ENCODE results near the gene CIITA.

DNA sequence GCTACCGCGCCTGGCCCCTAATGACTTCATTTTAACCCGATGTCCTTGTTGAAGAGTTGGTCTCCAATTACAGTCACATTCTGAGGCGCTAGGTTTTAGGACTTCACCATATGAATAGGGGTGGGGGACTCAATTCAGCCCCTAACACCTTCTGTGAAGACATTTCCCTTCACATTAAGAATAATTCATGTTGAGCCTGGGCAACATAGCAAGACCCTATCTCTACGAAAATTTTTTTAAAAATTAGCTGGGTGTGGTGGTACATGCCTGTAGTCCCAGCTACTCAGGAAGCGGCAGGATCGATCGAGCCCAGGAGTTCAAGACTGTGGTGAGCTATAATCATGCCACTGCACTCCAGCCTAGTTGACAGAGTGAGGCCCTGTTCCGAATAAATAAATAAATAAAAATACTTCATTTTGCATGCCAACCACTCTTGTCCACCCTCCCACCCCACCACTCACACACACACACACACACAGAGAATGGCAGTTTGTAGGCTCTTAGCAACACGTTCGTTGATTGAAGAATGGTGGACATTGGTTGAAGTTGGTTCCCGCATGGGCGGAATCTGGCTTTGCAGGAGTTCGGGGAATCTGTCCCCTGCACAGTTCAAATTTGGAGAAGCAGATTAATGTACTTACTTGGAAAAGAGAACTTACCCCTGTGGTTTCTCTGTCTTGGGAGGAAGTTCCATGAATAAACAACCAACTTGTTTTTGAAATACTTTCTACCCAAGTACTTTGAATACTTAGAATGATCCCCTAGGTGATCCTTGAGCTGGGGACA is 30.6 kb upstream of the CIITA start:
- TF ChIP-seq, protein P1, sequence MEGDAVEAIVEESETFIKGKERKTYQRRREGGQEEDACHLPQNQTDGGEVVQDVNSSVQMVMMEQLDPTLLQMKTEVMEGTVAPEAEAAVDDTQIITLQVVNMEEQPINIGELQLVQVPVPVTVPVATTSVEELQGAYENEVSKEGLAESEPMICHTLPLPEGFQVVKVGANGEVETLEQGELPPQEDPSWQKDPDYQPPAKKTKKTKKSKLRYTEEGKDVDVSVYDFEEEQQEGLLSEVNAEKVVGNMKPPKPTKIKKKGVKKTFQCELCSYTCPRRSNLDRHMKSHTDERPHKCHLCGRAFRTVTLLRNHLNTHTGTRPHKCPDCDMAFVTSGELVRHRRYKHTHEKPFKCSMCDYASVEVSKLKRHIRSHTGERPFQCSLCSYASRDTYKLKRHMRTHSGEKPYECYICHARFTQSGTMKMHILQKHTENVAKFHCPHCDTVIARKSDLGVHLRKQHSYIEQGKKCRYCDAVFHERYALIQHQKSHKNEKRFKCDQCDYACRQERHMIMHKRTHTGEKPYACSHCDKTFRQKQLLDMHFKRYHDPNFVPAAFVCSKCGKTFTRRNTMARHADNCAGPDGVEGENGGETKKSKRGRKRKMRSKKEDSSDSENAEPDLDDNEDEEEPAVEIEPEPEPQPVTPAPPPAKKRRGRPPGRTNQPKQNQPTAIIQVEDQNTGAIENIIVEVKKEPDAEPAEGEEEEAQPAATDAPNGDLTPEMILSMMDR (IDR thresholded peaks at IDR 0.05), result no peak
- TF ChIP-seq ZNF138 (CRISPR knock-in tag; conservative IDR thresholded peaks at IDR 0.05), result no peak
- TF ChIP-seq NFE2L1 (CRISPR knock-in tag; IDR thresholded peaks at IDR 0.05), result no peak
- no peak for TF ChIP-seq ZNF416 (CRISPR knock-in tag; IDR thresholded peaks at IDR 0.05)
- TF ChIP-seq, protein P2, sequence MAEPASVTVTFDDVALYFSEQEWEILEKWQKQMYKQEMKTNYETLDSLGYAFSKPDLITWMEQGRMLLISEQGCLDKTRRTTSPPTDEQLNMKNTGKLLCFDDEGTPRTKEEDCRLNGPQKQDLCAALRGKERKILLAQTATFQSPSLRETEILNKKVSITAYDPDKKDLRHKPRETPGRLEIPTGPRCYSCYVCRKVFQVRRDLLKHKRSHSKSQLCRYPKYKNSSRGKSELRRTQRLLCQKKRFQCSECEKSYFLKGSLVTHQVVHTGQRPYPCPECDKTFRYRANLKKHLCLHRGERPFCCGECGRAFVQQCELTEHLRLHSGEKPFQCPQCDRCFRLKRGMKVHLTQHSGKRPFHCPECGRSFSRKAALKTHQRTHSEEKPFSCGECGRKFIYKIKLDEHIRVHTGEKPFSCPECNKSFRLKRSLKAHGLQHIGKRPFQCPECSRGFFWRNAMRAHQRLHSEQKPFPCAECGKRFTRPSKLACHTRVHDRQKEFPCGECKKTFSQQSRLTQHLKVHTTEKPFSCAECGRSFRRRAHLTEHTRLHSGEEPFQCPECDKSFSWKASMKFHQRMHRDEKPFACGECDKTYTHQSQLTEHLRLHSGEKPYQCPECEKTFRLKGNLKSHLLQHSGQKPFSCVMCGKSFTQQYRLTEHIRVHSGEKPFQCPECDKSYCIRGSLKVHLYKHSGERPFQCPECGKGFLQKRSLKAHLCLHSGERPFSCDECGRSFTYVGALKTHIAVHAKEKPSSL (CRISPR knock-in tag; conservative IDR thresholded peaks at IDR 0.05), result no peak
- TF ChIP-seq ATF1 (CRISPR knock-in tag; IDR thresholded peaks at IDR 0.05), result no peak
- TF ChIP-seq, protein P3, sequence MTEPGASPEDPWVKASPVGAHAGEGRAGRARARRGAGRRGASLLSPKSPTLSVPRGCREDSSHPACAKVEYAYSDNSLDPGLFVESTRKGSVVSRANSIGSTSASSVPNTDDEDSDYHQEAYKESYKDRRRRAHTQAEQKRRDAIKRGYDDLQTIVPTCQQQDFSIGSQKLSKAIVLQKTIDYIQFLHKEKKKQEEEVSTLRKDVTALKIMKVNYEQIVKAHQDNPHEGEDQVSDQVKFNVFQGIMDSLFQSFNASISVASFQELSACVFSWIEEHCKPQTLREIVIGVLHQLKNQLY (CRISPR knock-in tag; IDR thresholded peaks at IDR 0.05), result no peak
- TF ChIP-seq, protein P4, sequence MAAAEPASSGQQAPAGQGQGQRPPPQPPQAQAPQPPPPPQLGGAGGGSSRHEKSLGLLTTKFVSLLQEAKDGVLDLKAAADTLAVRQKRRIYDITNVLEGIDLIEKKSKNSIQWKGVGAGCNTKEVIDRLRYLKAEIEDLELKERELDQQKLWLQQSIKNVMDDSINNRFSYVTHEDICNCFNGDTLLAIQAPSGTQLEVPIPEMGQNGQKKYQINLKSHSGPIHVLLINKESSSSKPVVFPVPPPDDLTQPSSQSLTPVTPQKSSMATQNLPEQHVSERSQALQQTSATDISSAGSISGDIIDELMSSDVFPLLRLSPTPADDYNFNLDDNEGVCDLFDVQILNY (CRISPR knock-in tag; IDR thresholded peaks at IDR 0.05), result no peak
- TF ChIP-seq, protein P5, sequence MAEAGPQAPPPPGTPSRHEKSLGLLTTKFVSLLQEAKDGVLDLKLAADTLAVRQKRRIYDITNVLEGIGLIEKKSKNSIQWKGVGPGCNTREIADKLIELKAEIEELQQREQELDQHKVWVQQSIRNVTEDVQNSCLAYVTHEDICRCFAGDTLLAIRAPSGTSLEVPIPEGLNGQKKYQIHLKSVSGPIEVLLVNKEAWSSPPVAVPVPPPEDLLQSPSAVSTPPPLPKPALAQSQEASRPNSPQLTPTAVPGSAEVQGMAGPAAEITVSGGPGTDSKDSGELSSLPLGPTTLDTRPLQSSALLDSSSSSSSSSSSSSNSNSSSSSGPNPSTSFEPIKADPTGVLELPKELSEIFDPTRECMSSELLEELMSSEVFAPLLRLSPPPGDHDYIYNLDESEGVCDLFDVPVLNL (CRISPR knock-in tag; IDR thresholded peaks at IDR 0.05; ENCODE audit: borderline replicate concordance, low read depth), result no peak
- no peak for TF ChIP-seq JUN (CRISPR knock-in tag; IDR thresholded peaks at IDR 0.05)
- no peak for TF ChIP-seq CREB1 (CRISPR knock-in tag; IDR thresholded peaks at IDR 0.05)
- TF ChIP-seq NFYB (CRISPR knock-in tag; conservative IDR thresholded peaks at IDR 0.05; ENCODE audit: low read depth), result no peak
- no peak for TF ChIP-seq FOXK1 (CRISPR knock-in tag; IDR thresholded peaks at IDR 0.05)
